GM21381 (cell line): ENCODE data around the gene HUWE1.

Experiments
- ATAC-seq: cut with Tn5 transposase; IDR thresholded peaks from one replicate; pipeline ENCODE4 v1.9.1; 2021; ENCODE audit warnings: mild to moderate bottlenecking, moderate library complexity; ENCODE audit not compliant: unreplicated experiment

HUWE1 gene

GRCh38 chrX:53694642-53695041 lies 8.1 kb upstream of the HUWE1 start:
- ATAC-seq: no peak

DNA sequence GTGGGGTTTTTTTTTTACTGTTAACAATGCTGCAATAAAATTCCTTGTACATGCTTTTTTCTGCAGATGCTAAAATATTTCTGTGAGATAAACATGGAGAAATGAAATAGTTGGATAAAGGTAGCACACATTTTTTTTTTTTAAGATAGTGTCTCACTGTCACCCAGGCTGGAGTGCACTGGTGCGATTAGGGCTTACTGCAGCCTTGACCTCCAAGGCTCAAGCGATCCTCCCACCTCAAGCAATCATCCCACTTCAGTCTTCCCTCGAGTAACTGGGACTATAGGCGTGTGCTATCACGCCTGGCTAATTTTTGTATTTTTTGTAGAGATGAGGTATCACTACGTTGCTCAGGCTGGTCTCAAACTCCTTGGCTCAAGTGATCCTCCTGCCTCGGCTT lies 1.8 kb upstream of the HUWE1 start:
- no peak for ATAC-seq

DNA sequence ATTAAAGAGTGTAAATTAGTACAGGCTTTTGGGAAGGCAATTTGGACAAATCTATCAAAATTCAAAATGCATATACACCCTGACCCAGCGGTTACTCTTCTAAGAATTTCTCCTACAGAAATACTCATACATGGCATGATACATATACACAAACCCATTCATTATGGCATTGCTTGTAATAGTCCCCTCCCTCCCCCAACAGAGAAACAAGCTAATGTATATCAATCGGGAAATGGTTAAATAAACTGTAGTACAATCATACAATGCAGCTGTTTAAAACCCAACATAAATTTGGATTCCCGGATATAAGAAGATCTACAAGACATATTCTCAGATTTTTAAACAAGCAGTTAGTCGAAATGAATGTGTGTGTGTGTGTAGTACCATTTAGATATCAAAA lies 808 bp downstream of the HUWE1 start:
- no peak for ATAC-seq

- ATAC-seq: no peak
These were observed 1.9 kb downstream of the HUWE1 start for GRCh38 chrX:53684415-53685192.

DNA sequence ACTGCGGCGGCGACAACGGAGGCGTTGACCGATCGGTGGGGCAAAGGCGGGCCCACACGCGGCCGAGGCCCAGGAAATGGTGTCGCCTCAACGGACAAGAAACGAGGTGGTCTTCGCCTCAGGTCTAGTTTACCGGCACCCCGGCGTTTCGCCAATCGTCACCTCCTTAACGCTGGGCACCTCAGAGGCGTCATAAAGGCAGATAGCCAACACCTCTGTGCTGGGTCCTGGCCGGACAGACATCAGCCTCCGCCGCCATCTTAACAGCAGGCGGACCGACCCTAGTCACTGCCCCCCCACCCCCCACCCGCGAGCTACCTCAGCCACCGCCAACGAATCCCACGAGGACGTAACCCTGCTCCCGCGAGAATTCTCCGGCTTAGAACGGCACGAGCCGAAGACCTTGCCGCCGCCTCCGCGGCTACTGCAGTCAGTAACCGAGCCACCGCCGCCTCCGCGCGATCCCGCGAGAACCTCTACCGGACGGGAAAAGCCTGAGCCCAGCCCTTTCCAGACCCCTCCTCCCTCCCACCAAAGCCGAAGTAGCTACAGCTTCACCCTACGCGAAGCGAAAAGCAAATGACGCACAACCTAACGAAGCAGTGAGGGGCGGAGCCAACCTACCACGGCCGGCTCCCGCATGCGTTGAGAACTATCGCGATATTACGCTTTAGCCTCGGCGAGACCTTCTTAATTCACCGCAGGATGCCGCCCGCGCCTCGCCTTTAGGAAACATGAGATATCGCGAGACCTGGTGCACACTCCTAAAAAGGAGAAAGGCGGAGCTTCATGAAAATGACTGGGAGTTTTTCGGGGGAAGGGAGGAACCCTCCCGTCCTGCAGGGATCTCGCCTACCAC lies 2.7 kb downstream of the HUWE1 start:
- ATAC-seq: peak; percentile 60

GRCh38 chrX:53682885-53683555 lies 3.5 kb downstream of the HUWE1 start:
- ATAC-seq: no peak

GRCh38 chrX:53681661-53682060 lies 4.9 kb downstream of the HUWE1 start:
- ATAC-seq: no peak

DNA sequence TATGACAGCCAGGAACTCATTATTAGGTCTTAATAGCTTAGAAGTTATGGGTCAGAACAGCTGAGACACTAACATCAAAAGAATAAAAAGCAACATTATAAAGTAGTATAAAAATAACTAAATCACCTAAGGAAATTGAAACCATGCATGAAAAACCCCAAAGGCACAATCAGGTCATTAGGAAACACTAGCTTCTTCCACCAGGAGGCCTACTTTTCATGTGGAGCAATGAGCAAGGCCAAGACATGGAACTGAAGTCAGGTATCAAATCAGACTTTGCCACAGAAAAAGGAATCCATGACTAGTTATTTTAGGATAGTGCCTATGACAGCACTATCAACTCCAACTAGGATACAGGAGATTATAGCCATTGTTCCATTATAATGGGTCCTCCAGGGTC lies 7.9 kb downstream of the HUWE1 start:
- no peak for ATAC-seq

GRCh38 chrX:53677286-53677685 lies 9.2 kb downstream of the HUWE1 start:
- ATAC-seq: no peak

GRCh38 chrX:53674581-53674980 lies 11.9 kb downstream of the HUWE1 start:
- ATAC-seq: no peak

DNA sequence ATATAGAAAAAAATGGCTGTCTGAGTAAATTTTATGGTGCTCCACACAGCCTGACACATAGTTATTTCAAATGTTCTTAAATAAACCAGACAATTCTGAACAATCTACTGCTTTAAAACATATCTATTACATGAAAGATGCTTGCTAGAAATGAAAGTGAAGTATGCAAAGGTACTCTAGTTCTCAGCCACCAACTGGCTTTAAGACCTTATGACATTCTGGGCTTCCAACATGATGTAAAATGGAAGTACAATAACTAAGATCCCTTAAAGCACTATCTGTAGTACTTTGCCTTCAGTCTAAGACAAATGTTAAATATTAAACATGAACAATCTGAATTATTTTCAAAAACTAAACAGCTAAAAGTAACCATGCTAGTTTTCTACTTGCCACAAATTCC lies 17.3 kb downstream of the HUWE1 start:
- ATAC-seq: no peak

- ATAC-seq: no peak
These were observed 20.3 kb downstream of the HUWE1 start for GRCh38 chrX:53666171-53666570.

DNA sequence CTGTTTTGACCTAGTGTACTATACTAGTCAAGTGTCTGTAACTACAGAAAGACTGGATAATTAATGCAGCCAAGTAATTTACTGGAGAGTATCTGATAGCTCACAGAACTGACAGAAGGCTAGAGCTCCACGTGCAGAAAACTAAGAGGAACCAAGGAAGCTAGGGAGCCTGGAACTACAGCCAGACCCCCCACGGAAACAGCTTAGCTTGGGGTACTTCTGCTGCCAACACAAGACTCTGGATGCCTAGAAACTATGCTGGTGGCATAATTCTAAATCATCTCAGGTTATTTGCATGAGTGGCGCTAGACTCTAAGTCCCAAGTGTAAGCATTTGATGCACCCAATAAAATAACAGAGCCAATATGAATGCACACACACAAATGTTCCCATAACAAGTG lies 26.5 kb downstream of the HUWE1 start:
- no peak for ATAC-seq

GRCh38 chrX:53659039-53659438 lies 27.5 kb downstream of the HUWE1 start:
- no peak for ATAC-seq

DNA sequence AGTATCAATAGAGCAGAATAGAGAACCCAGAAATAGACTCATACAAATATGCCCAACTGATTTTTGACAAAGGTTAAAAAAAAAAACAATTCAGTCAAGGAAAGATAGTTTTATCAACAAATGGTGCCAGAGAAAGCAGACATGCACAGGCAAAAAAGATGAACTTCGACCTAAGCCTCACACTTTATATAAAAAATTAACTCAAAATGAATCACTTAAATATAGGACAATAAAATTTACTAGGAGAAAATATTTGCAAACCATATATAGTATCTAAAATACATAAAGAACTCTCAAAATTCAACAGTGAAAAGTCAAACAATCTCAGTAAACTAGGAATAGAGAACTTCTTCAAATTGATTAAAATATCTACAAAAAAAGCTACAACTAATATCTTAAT lies 29.7 kb downstream of the HUWE1 start:
- no peak for ATAC-seq

- no peak for ATAC-seq
These were observed 32.1 kb downstream of the HUWE1 start for GRCh38 chrX:53654376-53654775.

GRCh38 chrX:53644751-53645150 lies 41.8 kb downstream of the HUWE1 start:
- ATAC-seq: no peak

DNA sequence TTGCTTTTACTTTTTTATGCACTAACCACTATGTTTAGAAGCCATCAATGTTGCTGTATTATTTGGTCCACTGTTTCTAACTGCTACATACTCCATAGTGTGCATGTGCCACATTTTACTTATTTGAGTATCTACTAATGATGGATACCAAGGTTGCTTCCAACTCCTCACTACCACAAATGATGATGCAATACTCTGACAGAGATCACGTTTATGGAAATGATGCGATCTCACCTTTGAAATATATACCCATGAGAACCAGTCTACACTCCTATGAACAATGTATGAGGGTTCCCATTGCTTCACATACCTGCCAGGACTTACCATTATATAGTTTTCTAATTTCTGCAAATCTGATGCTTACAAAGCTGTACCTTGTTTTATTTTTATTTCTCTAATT lies 44.2 kb downstream of the HUWE1 start:
- no peak for ATAC-seq

- ATAC-seq: no peak
These were observed 47.3 kb downstream of the HUWE1 start for GRCh38 chrX:53639257-53639656.

DNA sequence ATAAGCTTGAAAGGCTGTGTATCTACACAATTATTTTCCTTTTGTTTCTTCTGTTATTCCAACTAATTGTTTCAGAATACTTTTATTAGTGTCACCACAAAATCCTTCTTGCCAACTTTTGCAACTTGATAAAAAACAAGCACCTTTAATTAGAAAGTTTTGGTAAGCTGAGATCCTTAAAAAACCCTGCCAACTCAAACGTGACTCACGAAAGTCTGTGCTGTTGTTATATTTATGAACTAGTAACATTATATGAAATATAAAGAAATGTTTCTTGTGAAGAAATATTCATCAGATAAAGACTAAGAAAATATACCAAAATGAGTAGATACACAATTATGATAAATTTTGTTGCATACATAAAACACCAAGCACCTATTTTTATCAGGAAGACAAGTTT lies 49.0 kb downstream of the HUWE1 start:
- ATAC-seq: no peak

GRCh38 chrX:53631156-53631555 lies 55.4 kb downstream of the HUWE1 start:
- ATAC-seq: no peak

- no peak for ATAC-seq
These were observed 56.3 kb downstream of the HUWE1 start for GRCh38 chrX:53630261-53630660.
